GOT3 (cell line): ENCODE results near the gene ASCL5.

Source experiments
- DNase-seq: peaks from one replicate; lab custom pipeline; 2025; ENCODE audit warnings: mixed read lengths; lab: John Stamatoyannopoulos, UW

Gene ASCL5

GRCh38 chr1:201153474-201154388, 26.7 kb upstream of the ASCL5 start:
- DNase-seq, result peak; percentile 99

- no peak for DNase-seq
Measured at GRCh38 chr1:201149400-201149799, 22.4 kb upstream of the ASCL5 start.

DNA sequence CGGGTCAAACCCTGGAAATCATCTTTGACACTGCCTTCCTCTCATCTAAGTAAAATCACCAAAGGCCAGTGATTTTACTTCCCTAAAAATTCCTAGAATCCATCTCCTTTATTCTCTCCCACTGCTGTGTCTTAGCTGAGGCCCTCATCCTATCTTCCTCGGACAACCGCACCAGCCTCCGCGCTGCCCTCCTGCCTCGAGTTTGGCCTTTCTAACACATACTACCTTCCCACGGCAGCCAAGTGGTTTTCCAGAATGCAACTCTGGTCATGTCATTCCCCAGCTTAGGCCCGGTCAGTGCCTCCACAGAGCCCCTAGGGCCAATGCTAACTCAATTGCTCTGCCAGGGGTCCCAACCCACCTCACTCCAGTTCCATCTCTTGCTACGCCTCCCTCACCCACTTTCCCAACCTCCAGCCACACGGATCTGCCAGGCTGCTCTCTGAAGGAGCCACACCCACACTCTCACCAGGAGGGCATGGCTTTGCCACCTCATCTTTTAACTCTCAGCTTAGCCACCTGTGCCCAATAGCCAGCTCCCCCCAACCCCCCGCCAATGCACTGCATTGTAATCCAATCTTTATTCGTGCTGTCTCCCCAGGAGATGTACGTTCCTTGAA, 20.5 kb upstream of the ASCL5 start:
- DNase-seq, result no peak

GRCh38 chr1:201146626-201147390, 19.8 kb upstream of the ASCL5 start:
- DNase-seq, result no peak

GRCh38 chr1:201145816-201146215, 18.8 kb upstream of the ASCL5 start:
- DNase-seq, result no peak

GRCh38 chr1:201145132-201145531, 18.1 kb upstream of the ASCL5 start:
- no peak for DNase-seq

GRCh38 chr1:201144701-201145100, 17.7 kb upstream of the ASCL5 start:
- DNase-seq, result no peak

- no peak for DNase-seq
Measured at GRCh38 chr1:201143726-201144635, 17.0 kb upstream of the ASCL5 start.

DNA sequence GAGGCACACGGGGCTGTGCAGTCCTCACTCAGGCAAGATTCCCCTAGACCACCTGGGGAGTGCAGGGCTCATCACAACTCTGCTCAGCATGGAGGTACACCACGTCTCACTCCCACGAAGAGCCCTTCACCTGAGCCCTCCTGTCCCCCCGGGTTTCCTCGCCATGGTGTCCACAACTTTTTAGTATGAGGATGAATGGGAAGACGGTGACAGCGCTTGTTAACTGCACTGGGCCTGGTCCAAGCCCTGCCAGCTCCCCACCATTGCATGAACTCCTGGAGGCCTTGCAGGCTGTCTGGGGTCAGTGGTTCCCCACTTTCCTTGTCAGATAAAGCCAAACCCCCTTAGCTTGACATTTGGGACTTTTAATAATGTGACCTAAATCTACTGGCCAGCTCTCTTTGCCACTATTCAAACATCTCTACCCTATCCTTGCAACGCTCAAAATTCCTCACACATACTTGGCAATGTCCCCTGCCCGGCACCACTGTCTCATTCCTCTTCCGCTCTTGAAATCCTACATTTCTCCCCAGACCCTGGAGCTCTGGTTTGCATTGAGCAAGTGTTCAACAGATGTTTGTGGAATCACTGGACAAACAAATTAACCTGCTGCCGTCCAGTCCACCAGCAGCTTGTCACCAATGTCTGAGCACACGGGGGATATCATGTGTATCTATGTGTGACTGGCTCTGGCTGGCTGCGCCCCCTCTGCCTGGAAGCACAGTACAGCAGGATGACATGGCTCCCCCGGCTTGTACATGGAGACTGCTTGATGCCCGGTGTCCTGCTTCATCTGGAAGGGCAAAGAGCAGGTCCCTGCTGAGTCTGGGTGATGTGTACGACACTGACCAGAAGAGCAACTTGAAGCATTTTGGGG, 16.1 kb upstream of the ASCL5 start:
- no peak for DNase-seq

GRCh38 chr1:201142011-201142848, 15.2 kb upstream of the ASCL5 start:
- no peak for DNase-seq

DNA sequence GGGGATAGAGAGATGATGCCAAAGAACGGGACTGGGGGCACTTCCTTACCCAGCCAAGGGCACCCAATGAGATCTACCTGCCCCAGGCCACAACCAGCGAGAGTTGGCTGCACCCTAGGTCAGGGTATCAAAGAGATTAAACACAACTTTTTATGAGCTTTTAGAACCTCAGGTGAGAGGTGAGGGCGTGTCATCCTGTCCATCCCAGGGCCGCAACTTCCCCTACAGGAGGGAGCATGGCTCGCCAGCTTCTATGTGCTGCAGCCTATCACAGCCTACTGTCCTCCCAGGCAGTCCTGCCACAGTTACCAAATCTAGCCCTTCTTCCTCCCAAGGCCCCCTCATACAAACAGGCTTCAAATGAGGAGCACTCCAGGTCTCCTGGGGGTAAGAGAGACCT, 14.4 kb upstream of the ASCL5 start:
- DNase-seq, result no peak

- DNase-seq, result no peak
Measured at GRCh38 chr1:201140941-201141260, 13.9 kb upstream of the ASCL5 start.

GRCh38 chr1:201140235-201140940, 13.4 kb upstream of the ASCL5 start:
- no peak for DNase-seq

DNA sequence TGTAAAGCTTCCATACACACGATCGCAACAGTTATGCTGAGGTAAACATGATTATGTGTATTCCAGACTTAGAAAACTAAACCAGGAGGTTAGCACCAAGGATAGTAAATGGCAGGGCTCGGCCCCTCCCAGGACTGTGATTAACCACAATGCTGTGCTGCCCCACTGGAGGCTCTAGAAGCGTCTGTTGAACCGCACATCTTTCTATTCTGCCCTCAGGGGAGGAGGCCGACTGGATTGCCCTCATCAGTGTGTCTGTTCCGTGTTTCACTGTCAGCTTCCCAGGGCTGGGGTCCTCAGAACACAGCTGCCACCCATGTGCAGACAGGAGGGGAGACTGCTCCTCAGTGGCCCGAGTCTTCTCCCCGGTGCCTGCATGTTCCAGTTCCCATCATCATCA, 12.8 kb upstream of the ASCL5 start:
- no peak for DNase-seq

DNA sequence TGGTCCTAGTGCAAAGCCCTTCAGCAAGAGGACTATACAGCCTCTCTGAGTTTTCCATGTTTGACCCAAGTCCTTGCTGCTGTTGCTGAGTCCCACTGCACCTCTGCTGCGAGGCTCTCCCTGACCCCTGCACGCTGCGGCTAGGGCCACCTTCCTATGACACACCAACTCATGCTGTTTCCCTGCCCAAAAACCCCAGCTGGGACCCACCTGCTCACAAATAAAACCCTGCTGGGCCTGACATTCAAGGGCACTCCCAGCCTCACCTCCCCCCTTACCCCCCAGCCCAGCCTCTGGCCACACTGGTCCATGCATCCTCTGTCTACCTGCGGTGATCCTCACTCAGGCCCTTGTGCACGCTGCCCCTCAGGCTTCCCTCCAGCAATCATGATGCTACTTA, 12.3 kb upstream of the ASCL5 start:
- DNase-seq, result no peak

DNA sequence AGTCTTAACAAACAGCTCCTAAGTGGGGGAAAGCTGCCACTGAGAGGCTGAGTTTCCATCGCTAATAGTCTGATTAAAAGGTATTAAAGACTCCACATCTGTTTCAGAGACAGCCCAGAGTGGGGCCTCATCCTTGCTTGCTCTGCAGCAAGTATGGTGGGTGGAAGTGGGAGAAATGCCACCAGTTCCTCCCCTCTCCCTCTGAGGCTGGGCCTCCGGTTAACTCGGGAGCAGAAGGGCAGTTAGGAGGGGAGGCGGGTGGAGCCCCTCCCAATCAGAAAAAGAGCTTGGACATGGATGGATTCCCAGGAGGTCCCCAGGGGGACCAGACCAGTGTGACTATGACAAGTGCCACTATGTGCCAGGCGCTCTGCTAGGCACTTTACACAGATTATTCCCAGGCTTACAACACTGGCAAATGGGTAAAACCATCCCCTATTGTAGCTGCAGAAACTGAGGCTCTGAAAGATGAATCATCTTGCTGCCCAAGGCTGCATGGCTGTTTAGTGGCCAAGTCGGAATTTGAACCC, 11.4 kb upstream of the ASCL5 start:
- DNase-seq, result no peak

DNA sequence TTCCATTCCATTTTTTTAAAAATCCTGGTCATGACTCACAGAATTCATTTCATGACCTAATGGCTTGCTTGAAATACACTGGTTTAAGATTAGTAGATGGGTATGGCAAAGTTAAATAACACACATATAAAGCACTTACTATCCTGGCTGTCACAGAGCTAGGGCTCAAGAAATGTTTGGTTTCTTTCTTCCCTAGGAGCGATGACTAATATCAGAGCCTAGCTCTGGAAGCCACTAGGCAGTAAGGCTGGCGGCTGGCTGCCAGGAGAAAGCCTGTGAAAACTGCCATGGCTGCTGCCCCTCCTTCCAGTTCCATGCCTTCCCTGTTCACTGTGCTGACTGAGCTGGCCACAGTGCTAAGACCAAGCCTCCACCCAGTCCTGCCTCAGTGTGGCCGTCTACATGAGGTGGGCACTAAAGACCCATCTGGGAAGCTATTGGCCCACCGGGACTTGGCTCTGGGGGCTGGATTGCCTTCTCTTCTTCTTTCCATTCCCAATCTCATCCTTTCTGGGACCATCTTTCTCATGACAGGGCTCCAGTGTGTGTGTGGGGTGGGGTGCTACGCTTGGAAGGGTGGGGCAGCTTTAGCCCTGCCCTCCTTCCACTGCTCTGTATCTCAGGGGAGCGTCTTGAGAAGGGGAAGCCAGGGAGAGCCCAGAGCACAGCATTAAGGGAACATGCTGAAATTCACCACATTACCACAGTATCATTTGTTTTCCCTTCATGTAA, 10.8 kb upstream of the ASCL5 start:
- peak; percentile 92 for DNase-seq

DNA sequence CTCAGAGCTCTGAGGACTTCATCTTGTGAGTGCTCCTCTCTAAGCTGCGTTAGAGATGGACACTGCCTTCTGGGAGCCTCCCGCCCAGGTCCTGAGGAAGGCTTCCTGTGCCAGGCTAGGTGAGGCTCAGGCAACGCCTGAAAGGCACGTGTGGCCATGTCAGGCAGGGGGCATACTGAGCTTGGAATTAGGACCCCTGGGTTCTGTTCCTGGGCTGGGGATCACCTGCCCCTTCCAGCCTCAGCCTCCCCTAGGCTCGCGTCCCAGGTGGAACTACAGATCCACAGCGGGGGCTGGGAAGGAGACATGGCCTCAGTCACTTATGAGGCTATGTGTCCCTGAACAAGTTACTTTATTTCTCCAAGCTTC, 10.0 kb upstream of the ASCL5 start:
- DNase-seq, result no peak
